DMS53 (cell line): ENCODE data around the gene LRRC9.
"Not testable (repeated sequence)": the region's sequence is repeated elsewhere in the genome, so short reads cannot be mapped to it uniquely, and the experiment has no call there.

Experiments
- DNase-seq: peaks from one replicate; lab custom pipeline; 2025; lab: John Stamatoyannopoulos, UW

The LRRC9 gene

GRCh38 chr14:59957890-59958289, 37.9 kb downstream of the LRRC9 start:
- not testable (repeated sequence) for DNase-seq

DNA sequence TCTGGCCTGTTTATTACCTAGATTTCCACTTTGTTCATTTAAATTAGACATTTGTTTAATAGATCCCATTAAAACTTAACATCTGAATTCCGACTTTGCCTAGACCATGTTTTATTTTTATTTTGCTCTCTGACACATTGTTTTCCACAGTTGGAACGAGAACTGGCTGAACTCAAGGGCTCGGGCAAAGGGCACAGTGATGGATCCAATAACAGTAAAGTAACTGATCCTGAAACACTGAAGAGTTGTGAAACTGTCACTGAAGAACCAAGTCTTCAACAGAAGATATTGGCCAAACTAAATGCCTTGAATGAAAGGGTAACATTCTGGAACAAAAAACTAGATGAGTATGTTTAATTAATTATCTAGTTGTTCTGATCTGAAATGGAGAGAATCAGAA, 39.7 kb downstream of the LRRC9 start:
- DNase-seq, result no peak

DNA sequence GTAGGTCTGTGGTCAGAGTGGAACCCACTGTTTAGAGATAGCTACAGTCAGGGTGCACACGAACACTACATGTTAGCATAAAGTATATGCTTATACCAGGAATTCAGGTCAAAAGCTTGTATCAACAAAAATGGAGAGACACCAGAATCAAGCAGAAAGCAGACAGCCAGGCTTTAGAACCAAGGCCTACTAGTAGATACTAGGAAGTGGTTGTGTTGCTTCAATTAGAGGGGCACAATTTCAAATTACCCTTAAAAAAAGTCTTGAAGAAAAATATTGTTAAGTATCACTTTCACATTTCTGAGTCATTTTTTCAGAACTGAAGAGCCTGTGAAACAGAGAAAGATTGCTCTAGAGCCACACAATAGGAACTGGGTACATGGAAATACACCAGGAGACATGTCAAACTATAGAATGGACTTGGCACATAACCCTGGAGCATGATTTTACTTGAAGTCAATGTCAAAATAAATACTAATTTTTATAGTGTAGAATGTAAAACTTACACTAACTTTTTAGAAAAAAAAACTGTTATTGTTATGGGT, 41.6 kb downstream of the LRRC9 start:
- DNase-seq, result no peak

DNA sequence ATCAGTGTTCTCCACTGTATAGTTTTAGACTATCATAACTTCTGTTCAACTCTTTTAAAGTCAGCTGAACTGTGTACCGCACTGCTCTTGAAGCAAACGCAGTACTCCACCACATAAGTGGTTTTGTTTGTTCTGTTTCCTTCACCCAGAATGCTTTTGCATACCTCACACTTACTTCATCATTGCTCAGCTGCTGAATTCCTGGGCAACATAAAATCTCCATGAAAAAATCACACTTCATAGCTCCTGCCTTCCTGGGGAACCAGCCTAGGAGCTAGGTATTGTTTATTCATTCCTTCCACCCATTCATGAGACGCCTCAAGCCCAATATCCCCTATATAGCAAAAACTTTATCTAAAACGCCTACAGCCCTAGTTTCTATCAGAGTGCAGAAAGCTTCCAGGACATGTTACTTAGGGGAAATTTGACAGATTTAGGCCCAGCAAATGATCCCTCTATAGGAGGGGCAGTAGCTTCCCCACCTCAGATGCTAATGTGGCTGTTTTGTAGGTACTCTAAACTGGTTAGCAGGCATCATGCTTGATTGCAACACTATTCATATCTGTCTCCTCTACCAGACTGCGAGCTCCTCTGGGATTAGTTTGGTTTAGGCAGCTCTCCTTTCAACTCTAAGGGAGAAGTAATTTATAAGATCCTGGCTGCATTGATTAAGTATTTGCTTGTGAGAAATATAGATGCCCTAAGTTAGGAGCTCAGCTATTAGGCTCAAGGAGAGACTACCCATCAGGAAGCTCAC, 44.5 kb downstream of the LRRC9 start:
- peak; percentile 6 for DNase-seq

- peak; percentile 73 for DNase-seq
Measured at GRCh38 chr14:59969319-59969718, 49.4 kb downstream of the LRRC9 start.

GRCh38 chr14:59981564-59981963, 61.6 kb downstream of the LRRC9 start:
- no peak for DNase-seq

- no peak for DNase-seq
Measured at GRCh38 chr14:59983048-59983447, 63.1 kb downstream of the LRRC9 start.

GRCh38 chr14:59986556-59987059, 66.7 kb downstream of the LRRC9 start:
- no peak for DNase-seq

- DNase-seq, result peak; percentile 44
Measured at GRCh38 chr14:59997449-59997848, 77.5 kb downstream of the LRRC9 start.

DNA sequence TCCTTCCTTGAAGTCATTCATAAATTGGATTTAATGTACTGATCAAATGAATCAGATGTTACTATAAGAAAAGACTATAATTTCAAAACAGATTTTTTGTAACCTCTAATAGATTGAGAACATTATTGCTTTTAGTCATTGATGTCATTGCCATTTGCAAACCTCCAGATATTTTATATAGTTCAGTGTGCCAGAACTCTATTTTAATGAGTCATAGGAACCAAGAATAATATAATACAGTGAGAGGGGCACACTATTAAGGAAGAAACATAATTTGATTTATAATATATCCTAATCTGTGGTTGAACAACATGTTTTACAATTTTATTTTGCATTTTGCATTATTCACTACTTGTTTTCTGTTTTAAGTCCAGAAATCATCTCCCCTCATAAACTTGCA, 78.0 kb downstream of the LRRC9 start:
- DNase-seq, result no peak

DNA sequence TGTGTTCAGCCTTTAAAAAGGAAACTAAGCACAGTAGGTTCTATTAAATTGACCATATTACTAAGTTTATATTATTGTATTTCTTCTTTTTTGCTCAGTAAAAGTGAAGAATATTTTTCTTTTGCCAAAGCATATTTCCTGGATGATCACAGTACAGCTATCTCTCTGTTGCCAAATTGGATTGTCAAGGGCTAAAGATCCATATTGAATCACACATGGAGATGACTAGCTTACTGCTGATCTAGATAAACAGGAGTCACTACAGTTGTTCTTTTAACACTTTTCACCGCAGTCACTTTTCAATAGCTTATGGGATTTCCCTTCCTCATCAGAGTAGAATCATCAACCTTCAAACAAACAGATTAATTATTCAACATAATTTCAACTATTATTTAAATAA, 78.6 kb downstream of the LRRC9 start:
- DNase-seq, result no peak

GRCh38 chr14:60002819-60003492, 83.0 kb downstream of the LRRC9 start:
- DNase-seq, result peak; percentile 54

GRCh38 chr14:60003991-60004390, 84.0 kb downstream of the LRRC9 start:
- peak; percentile 44 for DNase-seq

- DNase-seq, result no peak
Measured at GRCh38 chr14:60008042-60008441, 88.1 kb downstream of the LRRC9 start.

DNA sequence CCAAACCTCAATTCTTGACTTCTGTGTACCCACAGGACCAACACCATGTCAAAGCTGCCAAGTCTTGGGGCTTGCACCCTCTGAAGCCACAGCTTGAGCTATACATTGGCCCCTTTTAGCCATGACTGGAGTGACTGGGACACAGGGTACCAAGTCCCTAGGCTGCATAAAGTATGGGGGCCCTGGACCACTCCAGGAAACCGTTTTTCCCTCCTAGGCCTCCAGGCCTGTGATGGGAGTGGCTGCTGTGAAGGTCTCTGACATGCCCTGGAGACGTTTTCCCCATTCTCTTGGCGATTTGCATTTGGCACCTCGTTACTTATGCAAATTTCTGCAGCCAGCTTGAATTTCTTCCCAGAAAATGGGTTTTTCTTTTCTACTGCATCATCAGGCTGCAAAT, 90.3 kb downstream of the LRRC9 start:
- not testable (repeated sequence) for DNase-seq

GRCh38 chr14:60014402-60014801, 94.5 kb downstream of the LRRC9 start:
- peak; percentile 10 for DNase-seq

- DNase-seq, result no peak
Measured at GRCh38 chr14:60021619-60022018, 101.7 kb downstream of the LRRC9 start.

DNA sequence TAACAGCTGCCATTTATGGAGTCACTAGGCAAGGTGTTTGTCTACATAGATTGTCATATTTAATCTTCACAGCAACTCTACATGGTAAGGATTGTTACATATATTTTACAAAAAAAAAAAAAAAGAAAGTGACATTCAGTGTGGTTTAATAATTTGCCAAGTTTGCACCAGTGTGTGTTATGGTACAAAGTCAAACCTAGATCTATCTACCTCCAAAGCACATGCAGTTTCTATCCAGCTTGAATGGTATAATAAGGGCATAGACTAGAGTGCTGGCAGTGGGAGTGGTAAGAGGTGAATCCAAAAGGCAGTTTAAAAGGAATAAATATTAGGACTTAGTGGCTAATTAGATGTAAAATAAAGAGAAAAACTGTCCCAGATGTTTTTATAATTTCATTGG, 105.6 kb downstream of the LRRC9 start:
- DNase-seq, result no peak

GRCh38 chr14:60035177-60035576, 115.2 kb downstream of the LRRC9 start:
- no peak for DNase-seq

DNA sequence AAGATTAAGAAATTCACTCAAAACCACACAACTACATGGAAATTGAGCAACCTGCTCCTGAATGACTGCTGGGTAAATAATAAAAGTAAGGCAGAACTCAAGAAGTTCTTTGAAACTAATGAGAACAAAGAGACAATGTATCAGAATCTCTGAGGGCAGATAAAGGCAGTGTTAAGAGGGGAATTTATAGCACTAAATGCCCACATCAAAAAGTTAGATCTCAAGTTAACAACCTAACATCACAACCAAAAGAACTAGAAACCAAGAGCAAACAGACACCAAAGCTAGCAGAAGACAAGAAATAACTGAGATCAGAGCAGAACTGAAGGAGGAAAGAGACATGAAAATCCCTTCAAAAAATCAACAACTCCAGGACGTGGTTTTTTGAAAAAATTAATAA, 128.0 kb downstream of the LRRC9 start:
- not testable (repeated sequence) for DNase-seq

- no peak for DNase-seq
Measured at GRCh38 chr14:60051721-60052221, 131.8 kb downstream of the LRRC9 start.

GRCh38 chr14:60058087-60058486, 138.1 kb downstream of the LRRC9 start:
- DNase-seq, result no peak

DNA sequence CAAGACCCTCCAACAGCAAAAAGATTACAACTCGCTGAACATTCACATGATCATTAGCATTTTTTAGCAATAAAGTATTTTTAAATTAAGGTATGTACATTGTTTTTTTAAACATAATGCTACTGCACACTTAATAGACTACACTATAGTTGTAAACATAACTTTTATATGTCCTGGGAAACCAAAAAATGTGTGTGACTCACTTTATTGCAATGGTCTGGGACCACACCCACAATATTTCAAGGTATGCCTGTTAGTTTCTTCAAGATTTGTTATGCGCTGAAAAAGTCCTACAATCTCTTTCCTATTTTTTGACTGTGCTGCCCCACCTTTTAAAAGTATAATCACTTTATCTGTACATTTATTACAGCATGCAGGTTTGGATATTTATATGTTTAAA, 141.4 kb downstream of the LRRC9 start:
- DNase-seq, result no peak
